Measurements from ENCODE around the gene SLC39A2.

GRCh38 chr14:21017528-21018245, 18.6 kb downstream of the SLC39A2 start:
- TF ChIP-seq ELF4 (IDR thresholded peaks at IDR 0.05) (no peak), FOXA1 (IDR thresholded peaks at IDR 0.05) (no peak), PKNOX1 (IDR thresholded peaks at IDR 0.05) (no peak), ZNF384 (IDR thresholded peaks at IDR 0.05) (no peak), FOXM1 (IDR thresholded peaks at IDR 0.05; ENCODE audit: borderline replicate concordance) (no peak), NFRKB (IDR thresholded peaks at IDR 0.05) (no peak), TARDBP (IDR thresholded peaks at IDR 0.05) (no peak), BHLHE40 (IDR thresholded peaks at IDR 0.05; ENCODE audit: borderline replicate concordance) (no peak), SUZ12 (IDR thresholded peaks at IDR 0.05) (no peak), CTBP1 (IDR thresholded peaks at IDR 0.05; ENCODE audit: borderline replicate concordance) (no peak), FOXK2 (IDR thresholded peaks at IDR 0.05) (no peak), SP1 (IDR thresholded peaks at IDR 0.05) (no peak)
